Thyroid gland (tissue), 4 donors: ENCODE data around the gene LIPM.

Source experiments
- CTCF ChIP-seq, 6 experiments: fragments of 200-600 bp in 3 of 6; fragments of 450-650 bp in 3 of 6; sonication (generic) in 3 of 6; IDR thresholded peaks; one replicate each; pipeline ENCODE4 v1.5.1; 2016 to 2019; ENCODE audit warnings: antibody characterized with exemption in 6 of 6, mild to moderate bottlenecking in 2 of 6, inconsistent platforms in 1 of 6, moderate library complexity in 1 of 6
- POLR2A ChIP-seq, 2 donors: fragments of 450-650 bp; IDR thresholded peaks; one replicate each; pipeline ENCODE4 v1.6.1; 2017; ENCODE audit warnings: antibody characterized with exemption in 2 of 2, mild to moderate bottlenecking in 2 of 2, moderate library complexity in 1 of 2

- TF ChIP-seq POLR2A (IDR thresholded peaks at IDR 0.05): no peak
- TF ChIP-seq CTCF (IDR thresholded peaks at IDR 0.05): no peak
These were observed 30.6 kb downstream of the LIPM start for GRCh38 chr10:88833156-88833555.
